T-helper 1 cell treated with Interleukin-12 subunit alpha and Interleukin-12 subunit beta and Interleukin-4 antibody, amounts not matched to agents 30 ng/mL and 1 ng/mL, for 36 hours (primary cell): Measurements from ENCODE around the gene AOPEP. TPM values are rescaled to one million over a fixed set of nuclear protein-coding genes. Genes with fewer than 3 reads are reported as not detected.

Experiments
- intact Hi-C: fragments of 100-400 bp; cut with micrococcal nuclease; formaldehyde crosslinking; loops from one replicate; pipeline ENCODE4 v1.15.1; 2024
- total RNA-seq: library from RNA; stranded (reverse); gene quantifications from 2 replicates; pipeline ENCODE4 v1.2.3, GENCODE V29; 2022

Gene AOPEP
- total RNA-seq, 1 donor from 2014 or later: 19.7 TPM

GRCh38 chr9:94864862-94865509, 138.5 kb downstream of the AOPEP start:
- intact Hi-C loops: loop anchor here (5.0 to 10.0 kb wide), 5 partner anchors 87 to 1150 kb away; no protein-coding TSS in a partner anchor

- intact Hi-C loops: loop anchor here (10.0 kb wide), 2 partner anchors 639 to 1149 kb away; no protein-coding TSS in a partner anchor
Observed at GRCh38 chr9:94865582-94866452, 139.3 kb downstream of the AOPEP start.

- intact Hi-C loops: loop anchor here (10.0 kb wide), 2 partner anchors 638 to 1148 kb away; no protein-coding TSS in a partner anchor
Observed at GRCh38 chr9:94866770-94867169, 140.3 kb downstream of the AOPEP start.

- intact Hi-C loops: loop anchor here (10.0 kb wide), 2 partner anchors 637 to 1147 kb away; no protein-coding TSS in a partner anchor
Observed at GRCh38 chr9:94867281-94867841, 140.9 kb downstream of the AOPEP start.

- intact Hi-C loops: loop anchor here (10.0 kb wide), 2 partner anchors 637 to 1147 kb away; no protein-coding TSS in a partner anchor
Observed at GRCh38 chr9:94867842-94868312, 141.4 kb downstream of the AOPEP start.

- intact Hi-C loops: loop anchor here (10.0 kb wide), 2 partner anchors 636 to 1146 kb away; no protein-coding TSS in a partner anchor
Observed at GRCh38 chr9:94868464-94868863, 142.0 kb downstream of the AOPEP start.

GRCh38 chr9:94869415-94869843, 142.9 kb downstream of the AOPEP start:
- intact Hi-C loops: loop anchor here (10.0 kb wide), 2 partner anchors 635 to 1145 kb away; no protein-coding TSS in a partner anchor

- intact Hi-C loops: no loop called here
Observed at GRCh38 chr9:94870465-94870792, 143.9 kb downstream of the AOPEP start.

- intact Hi-C loops: loop anchor here (1.0 kb wide), 1 partner anchor 10 kb away; no protein-coding TSS in a partner anchor
Observed at GRCh38 chr9:94870793-94871558, 144.5 kb downstream of the AOPEP start.

- intact Hi-C loops: no loop called here
Observed at GRCh38 chr9:94872083-94872833, 145.8 kb downstream of the AOPEP start.

GRCh38 chr9:94872891-94873511, 146.5 kb downstream of the AOPEP start:
- intact Hi-C loops: no loop called here

GRCh38 chr9:94874316-94874715, 147.8 kb downstream of the AOPEP start:
- intact Hi-C loops: no loop called here

GRCh38 chr9:94875300-94876020, 149.0 kb downstream of the AOPEP start:
- intact Hi-C loops: loop anchor here (5.0 kb wide), 3 partner anchors 73 to 392 kb away; no protein-coding TSS in a partner anchor

- intact Hi-C loops: loop anchor here (1.0 to 5.0 kb wide), 6 partner anchors 16 to 388 kb away; no protein-coding TSS in a partner anchor
Observed at GRCh38 chr9:94878804-94879203, 152.3 kb downstream of the AOPEP start.

GRCh38 chr9:94879230-94879629, 152.7 kb downstream of the AOPEP start:
- intact Hi-C loops: loop anchor here (1.0 to 5.0 kb wide), 6 partner anchors 16 to 388 kb away; no protein-coding TSS in a partner anchor

- intact Hi-C loops: no loop called here
Observed at GRCh38 chr9:94881023-94881422, 154.5 kb downstream of the AOPEP start.

- intact Hi-C loops: no loop called here
Observed at GRCh38 chr9:94881454-94881853, 155.0 kb downstream of the AOPEP start.

- intact Hi-C loops: no loop called here
Observed at GRCh38 chr9:94881940-94882339, 155.4 kb downstream of the AOPEP start.
